ENCODE measurements around the gene TSPEAR.
"Not testable (repeated sequence)": the region's sequence is repeated elsewhere in the genome, so short reads cannot be mapped to it uniquely, and the experiment has no call there.

The TSPEAR gene

GRCh38 chr21:44511938-44512275, 199.5 kb downstream of the TSPEAR start:
- DNase-seq = no peak

GRCh38 chr21:44511219-44511937, 200.0 kb downstream of the TSPEAR start:
- no peak for DNase-seq

DNA sequence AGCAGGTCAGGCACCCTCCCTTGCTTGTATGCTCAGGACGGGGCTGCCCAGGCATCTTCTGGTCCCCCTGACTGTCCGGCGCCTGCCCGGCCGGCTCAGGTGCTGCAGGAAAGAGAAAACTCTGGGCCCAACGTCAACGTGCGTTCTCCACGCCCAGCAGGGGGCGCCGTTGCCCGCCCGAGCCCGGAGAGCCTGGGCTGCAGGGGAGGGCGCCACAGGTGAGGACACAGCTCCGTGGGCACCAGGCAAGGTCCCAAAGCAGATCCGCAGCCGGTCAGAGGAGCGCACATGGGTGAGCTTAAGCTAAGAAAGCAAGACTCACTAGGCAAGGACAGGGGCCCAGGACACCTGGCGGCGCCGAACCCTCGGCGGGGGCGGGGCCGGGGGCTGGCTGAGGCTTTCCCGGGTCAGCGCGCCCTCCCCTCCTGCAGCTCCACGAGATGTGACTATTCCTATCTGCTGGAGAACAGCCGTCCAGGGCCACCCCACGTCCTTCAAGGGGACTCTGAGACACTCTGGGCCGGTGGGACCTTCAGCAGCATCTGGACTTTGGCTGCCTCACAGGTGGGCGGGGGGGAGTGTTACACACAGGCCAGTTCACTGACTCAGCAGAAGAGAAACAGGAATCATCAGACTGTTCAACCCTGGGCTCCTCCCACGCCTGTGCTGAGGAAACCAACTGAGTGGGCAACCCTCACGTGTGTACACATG, 200.7 kb downstream of the TSPEAR start:
- peak; percentile 83 for DNase-seq

DNA sequence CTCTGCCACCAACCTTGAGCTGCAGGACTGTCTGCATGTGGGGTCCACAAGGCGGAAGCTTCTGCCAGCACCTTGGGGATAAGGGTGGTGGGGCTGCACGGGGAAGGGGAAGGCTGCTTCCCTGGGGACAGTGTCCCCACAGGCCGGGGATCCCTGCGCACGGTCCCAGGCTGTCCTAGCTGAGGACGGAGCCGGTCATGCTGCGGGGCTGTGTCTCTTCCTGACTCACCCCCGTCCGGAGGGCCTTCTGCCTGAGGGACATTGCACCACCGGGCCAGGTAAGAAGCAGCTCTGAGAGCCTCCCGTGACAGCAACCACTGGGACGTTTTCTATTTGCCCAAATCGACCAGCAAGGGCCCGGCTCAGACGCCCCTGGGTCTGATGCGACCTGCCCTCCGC, 201.3 kb downstream of the TSPEAR start:
- DNase-seq = no peak

- no peak for DNase-seq
Observed at GRCh38 chr21:44509539-44509938, 201.8 kb downstream of the TSPEAR start.

- no peak for DNase-seq
Observed at GRCh38 chr21:44508711-44509445, 202.5 kb downstream of the TSPEAR start.

GRCh38 chr21:44508426-44508710, 203.0 kb downstream of the TSPEAR start:
- DNase-seq = no peak

DNA sequence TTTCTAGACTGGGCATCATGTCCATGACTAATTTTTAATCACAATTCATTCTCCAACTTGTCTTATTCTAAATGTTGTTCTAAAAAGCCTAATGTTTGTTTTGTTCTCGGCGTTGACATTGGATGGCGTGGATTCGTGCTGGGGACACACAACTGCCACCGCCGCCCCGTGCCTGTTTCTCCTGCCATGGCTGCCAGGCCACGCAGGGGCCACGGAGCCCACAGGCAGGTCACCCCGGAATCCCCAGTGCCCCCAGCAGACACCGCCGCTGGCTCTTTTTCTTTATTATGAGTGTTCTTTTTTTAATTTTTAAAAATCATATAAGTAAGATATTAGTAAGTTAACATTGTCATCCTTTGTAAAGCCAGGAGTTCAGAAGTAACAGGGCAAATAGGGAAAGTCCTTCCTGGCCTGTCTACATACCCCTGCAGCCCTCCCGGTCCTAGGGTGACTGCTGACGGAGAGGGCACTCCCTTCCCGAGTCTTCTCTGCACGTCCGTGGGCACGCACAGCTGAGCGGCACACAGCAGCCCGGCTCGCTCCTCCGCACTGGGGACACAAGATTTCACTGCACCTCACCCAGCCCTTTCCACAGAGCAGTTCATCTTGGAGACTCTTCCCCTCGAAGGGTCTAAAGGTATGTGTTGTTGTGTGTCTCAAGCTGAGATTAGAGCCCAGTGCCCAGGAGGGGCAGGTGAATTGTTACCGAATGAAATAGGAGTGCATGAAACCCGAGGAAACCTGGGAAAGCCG, 203.5 kb downstream of the TSPEAR start:
- DNase-seq = no peak

DNA sequence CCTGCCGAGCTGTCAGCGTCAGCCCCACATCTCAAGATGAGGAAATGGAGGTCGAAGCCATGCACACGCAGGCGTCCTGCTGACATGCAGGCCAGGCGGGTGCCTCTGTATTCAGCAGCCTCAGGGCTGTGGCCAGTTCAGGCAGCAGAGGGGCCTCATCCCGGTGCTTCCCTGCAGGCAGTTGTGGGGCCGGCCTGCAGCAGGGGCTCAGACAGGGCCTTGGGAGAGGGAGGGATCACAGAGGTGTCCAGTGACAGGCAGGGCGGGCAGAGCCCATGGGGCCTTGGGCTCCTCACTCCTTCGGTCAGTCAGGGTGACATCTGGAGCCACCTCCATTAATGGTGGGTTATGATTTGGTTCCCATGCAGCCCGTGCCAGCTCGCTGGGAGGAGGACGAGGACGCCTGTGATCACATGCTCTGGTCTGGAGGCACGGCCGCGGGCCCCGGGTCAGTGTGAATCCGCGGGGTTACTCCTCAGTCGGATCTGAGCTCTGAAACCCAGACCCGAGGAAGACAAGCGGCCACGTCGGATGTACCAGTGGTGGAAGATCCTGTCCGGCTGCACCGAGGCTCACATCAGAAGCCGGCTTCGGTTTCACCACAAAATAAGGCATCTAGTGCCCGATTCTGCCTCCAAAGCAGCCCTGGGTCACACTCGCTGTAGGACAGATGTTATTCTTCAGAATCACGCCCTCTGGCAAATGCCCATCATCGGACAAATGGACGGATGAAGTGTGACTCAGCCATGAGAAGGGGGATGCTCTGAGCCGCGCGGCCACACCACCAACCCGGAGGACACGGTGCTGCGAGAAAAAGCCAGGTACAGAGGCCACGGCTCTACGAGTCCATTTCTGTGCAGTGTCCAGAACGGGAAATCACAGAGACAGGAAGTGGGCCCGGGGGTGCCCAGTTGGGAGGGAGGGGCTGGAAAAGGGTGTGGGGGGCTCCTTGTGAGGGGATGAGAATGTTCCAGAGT, 204.8 kb downstream of the TSPEAR start:
- DNase-seq = no peak

DNA sequence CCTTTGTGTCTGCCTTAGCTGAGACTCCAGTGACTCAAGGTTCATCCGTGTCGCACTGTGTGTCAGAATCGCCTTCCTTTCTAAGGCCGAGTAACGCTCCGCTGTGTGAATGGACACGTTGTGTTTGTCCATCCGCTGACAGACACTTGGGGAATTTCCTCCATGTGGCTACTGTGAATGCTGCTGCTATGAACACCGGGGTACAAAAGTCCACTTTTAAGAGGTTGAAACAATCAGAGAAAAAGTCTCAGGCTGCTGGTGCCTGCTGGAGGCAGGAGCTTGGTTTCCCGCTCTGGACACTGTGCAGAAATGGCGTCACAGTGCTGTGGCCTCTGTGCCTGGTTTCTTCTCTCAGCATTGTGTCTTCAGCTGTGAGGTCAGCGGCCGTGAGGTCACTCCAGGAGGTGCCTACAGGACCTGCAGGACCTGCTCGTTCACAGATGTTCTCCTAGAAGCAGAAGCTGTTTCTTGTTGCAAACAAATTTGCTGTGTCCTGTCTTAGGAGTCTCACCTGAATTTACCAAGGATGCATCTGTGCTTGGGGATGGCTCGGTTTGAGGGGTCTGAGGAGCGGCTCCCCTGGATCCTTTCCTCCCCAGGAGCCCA, 205.6 kb downstream of the TSPEAR start:
- no peak for DNase-seq

- no peak for DNase-seq
Observed at GRCh38 chr21:44503901-44504399, 207.4 kb downstream of the TSPEAR start.

- DNase-seq = not testable (repeated sequence)
Observed at GRCh38 chr21:44503006-44503889, 208.1 kb downstream of the TSPEAR start.

DNA sequence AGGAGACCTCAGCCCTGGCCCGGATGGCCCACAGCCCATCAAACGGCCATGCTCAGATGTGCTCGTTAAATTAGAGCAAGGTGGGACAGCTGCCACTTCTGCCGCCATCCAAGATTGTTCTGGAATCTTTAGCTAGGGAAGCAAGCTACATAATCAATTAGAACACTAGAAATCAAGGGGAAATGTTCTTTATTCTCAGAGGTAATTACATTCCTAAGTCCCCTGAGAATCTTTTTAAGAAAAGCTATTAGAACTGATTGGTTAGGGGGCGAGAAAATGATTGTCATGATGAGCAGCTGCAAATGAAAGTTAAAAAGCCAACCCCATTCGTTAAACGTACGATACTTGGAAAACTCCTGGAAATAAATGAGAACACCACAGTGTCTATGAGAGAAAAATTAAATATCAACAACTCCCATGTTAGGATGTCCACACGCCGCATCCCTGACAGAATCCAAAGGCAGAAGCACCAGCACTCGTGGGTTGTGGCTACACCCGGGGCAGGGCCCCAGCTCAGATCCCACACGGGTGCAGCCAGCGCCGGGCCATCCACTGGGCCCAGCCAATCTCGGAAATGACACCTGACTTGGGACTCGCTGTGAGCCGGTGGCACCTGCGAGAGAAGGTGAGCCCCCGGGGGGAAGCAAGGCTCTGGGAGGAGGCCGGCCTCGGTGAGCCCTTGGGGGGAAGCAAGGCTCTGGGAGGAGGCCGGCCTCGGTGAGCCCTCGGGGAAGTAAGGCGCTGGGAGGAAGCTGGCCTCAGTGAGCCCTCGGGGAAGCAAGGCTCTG, 209.0 kb downstream of the TSPEAR start:
- DNase-seq = no peak

GRCh38 chr21:44500111-44500510, 211.3 kb downstream of the TSPEAR start:
- DNase-seq = no peak

DNA sequence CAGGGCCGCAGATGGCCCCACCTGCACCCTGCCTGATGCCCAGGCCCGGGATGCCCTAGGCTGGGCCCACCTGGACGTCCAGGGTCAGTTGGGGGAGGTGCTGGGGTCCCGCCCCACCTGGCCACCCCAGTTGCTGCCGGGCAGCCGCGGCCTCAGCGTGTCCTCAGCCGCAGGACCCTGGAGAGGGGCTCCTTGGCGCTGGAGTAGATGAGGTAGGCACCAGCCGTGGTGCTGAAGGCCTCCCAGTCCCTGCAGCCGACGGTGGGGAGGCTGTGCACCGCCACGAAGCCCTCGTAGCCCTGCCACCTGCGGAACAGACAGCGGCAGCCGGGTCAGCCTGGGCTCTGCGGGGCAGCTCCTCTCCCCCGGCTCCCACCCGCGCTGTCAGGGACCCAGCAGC, 211.7 kb downstream of the TSPEAR start:
- no peak for DNase-seq

- DNase-seq = no peak
Observed at GRCh38 chr21:44499211-44499560, 212.2 kb downstream of the TSPEAR start.

DNA sequence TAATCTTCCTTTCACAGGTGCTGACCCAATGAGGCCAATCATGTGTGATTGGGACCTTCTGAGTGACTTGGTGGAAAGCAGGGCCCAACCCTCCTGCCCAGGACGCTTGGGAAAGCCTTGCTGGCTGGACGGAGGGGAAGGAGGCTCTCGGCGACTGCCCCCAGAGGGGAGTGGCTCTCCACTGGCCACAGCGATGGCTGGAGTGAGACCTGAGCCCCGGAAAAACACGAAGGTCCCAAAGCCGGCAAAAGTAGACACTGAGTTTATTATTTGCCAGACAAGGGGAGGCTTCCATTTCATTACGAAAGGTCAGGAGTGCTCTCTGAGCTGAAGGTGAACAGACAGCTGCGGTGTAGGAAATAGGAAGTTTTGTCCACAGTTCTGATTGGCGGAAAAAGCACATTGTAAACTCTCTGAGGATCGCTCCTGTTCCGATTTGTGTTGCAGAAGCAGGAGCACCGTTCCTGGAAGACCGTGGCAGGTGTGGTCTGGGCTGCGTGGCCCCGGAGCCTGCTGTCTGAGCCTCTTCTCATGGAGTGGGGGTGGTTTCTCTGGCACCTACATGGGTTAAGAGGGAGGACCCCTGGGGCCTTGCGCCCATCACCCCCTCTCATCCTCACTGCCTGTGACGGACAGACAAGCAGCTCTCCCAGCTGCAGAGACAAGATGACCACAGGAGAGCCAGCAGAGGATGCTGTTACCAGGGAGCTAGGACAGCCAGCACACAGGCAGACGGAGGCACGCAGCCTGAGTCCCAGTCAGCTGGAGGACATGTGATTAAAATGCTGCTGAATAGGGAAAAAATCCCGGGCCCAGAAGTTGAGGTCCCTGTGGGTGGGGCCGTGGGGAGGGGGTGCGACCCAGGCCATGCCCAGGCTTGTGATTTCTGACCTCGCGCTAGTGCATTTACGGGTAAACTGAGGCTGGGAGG, 212.8 kb downstream of the TSPEAR start:
- DNase-seq = no peak

- no peak for DNase-seq
Observed at GRCh38 chr21:44497703-44498126, 213.7 kb downstream of the TSPEAR start.
